ENCODE results near the gene KLK14. TPM values are rescaled to one million over a fixed set of nuclear protein-coding genes. Genes with fewer than 3 reads are reported as not detected.

The KLK14 gene
- total RNA-seq, 5 donors from 2014 or later (not counting 1 experiment from before 2014, with no cell fraction given) = 0.42 to 0.78 (median 0.70) TPM

DNA sequence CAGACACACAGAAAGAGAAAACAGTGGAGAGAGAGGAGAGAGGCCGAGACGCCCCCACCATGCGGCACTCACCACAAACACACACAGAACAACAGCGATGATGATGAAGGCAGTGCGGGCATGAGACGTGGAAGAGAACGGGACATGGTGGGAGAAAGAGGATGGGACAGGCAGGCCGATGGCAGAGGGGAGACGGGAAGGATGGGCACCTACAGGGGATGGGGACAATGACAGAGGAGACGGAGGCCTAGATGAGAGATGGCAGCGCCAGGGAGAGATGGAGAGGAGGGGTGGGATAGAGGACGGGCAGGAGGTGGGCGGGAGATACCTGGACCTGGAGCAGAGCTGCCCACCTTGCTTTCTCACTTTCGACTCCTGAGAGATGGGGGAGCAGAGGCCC is 1.1 kb upstream of the KLK14 start:
- Mint-ChIP-seq H3K4me3 (no peak overlapping the region), H3K9me3 (no peaks in the 10 kb centered on the region), H3K27me3 (peaks cover 16% of the 10 kb centered on the region in 2 donors), H3K4me1 (no peaks in the 10 kb centered on the region), H3K36me3 (no peaks in the 10 kb centered on the region), H3K27ac (no peak overlapping the region)
- no peak for ATAC-seq (replicated peaks in 1 of 4)
- Histone ChIP-seq H3K9me3 (no peaks in the 10 kb centered on the region), H3K27ac (ENCODE audit: low read length) (no peak overlapping the region), H3K4me1 (ENCODE audit: control insufficient read depth in 1 of 2, extremely low read depth in 1 of 2, insufficient read depth in 2 of 2, low read length in 2 of 2) (no peaks in the 10 kb centered on the region), H3K36me3 (ENCODE audit: control insufficient read depth in 2 of 2, extremely low read depth in 1 of 2, insufficient read depth in 1 of 2, low read length in 1 of 2) (peaks cover 0 to 2% of the 10 kb centered on the region in 2 donors), H3K27me3 (replicated peaks in 1 of 2; ENCODE audit: control insufficient read depth in 2 of 2, extremely low read depth in 1 of 2, insufficient read depth in 2 of 2, low read length in 1 of 2) (peaks cover 0 to 18% of the 10 kb centered on the region in 2 experiments), H3K4me3 (ENCODE audit: control insufficient read depth in 1 of 2, extremely low read depth in 1 of 2, low read length in 1 of 2) (no peak overlapping the region)
- DNase-seq = no peak
- ChIA-PET CTCF (no interaction called here), POLR2A (no interaction called here)
- WGBS (ENCODE audit: insufficient coverage) = 72% methylated on average over 9 of the region's 14 CpGs

DNA sequence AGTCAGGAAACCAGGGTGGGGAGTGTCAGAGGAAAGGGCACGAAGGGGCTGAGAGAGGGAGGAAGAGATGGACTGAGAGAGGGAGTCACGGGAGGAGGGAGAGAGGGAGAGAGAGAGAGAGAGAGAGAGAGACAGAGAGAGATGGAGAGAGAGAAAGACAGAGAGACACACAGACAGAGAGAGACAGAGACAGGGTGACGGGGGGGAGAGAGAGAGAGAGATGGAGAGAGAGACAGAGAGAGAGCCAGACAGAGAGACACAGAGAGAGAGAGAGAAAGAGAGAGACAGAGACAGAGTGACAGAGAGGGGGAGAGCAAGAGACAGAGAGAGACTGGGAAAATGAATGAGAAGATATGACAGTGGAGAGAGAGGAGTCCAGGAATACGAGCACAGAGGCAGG is 494 bp upstream of the KLK14 start:
- CTCF ChIA-PET = no interaction called here
- Mint-ChIP-seq H3K27ac (no peak overlapping the region), H3K4me3 (no peak overlapping the region), H3K9me3 (no peaks in the 10 kb centered on the region), H3K4me1 (no peaks in the 10 kb centered on the region), H3K36me3 (no peaks in the 10 kb centered on the region), H3K27me3 (peaks cover 16% of the 10 kb centered on the region in 2 donors)
- H3K4me1 ChIP-seq (ENCODE audit: control insufficient read depth in 1 of 2, extremely low read depth in 1 of 2, insufficient read depth in 2 of 2, low read length in 2 of 2) = no peaks in the 10 kb centered on the region
- DNase-seq (no peak), ATAC-seq (replicated peaks in 1 of 4) (no peak)
- no peak overlapping the region for H3K27ac ChIP-seq (ENCODE audit: low read length)
- peaks cover 0 to 2% of the 10 kb centered on the region in 2 donors for H3K36me3 ChIP-seq (ENCODE audit: control insufficient read depth in 2 of 2, extremely low read depth in 1 of 2, insufficient read depth in 1 of 2, low read length in 1 of 2)
- no peaks in the 10 kb centered on the region for H3K9me3 ChIP-seq
- POLR2A ChIA-PET = no interaction called here
- WGBS (ENCODE audit: insufficient coverage) = 40% methylated on average over 4 of the region's 4 CpGs
- H3K4me3 ChIP-seq (ENCODE audit: control insufficient read depth in 1 of 2, extremely low read depth in 1 of 2, low read length in 1 of 2) = no peak overlapping the region
- peaks cover 0 to 19% of the 10 kb centered on the region in 2 experiments for H3K27me3 ChIP-seq (replicated peaks in 1 of 2; ENCODE audit: control insufficient read depth in 2 of 2, extremely low read depth in 1 of 2, insufficient read depth in 2 of 2, low read length in 1 of 2)

DNA sequence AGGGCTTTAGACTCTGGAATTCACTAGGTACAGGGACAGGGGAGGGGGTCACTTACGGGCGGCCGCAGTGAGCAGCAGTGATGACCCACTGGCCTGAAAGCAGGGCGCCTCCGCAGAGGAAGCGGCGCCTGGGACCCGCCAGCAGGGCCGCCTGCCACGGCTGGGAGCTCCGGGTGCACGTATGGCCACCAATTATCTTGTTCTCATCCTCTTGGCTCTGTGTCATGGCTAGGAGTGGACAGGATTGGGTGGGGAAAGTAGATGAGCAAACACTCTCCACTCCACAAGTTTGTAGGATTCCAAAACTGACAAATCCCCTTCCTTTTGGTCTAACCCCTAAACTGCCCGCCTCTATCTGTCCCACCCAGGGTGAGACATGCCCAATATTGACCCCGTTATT is 1.2 kb downstream of the KLK14 start:
- no peak overlapping the region for H3K27ac Mint-ChIP-seq
- no peak for ATAC-seq (replicated peaks in 1 of 4)
- ChIA-PET CTCF (no interaction called here), POLR2A (no interaction called here)
- no peaks in the 10 kb centered on the region for H3K4me1 ChIP-seq (ENCODE audit: control insufficient read depth in 1 of 2, extremely low read depth in 1 of 2, insufficient read depth in 2 of 2, low read length in 2 of 2)
- no peak for DNase-seq
- no peak overlapping the region for H3K4me3 ChIP-seq (ENCODE audit: control insufficient read depth in 1 of 2, extremely low read depth in 1 of 2, low read length in 1 of 2)
- no peaks in the 10 kb centered on the region for H3K9me3 ChIP-seq
- H3K36me3 Mint-ChIP-seq = no peaks in the 10 kb centered on the region
- peaks cover 0 to 24% of the 10 kb centered on the region in 2 experiments for H3K27me3 ChIP-seq (replicated peaks in 1 of 2; ENCODE audit: control insufficient read depth in 2 of 2, extremely low read depth in 1 of 2, insufficient read depth in 2 of 2, low read length in 1 of 2)
- no peaks in the 10 kb centered on the region for H3K9me3 Mint-ChIP-seq
- no peak overlapping the region for H3K27ac ChIP-seq (ENCODE audit: low read length)
- 91% methylated on average over 12 of the region's 14 CpGs for WGBS (ENCODE audit: insufficient coverage)
- H3K36me3 ChIP-seq (ENCODE audit: control insufficient read depth in 2 of 2, extremely low read depth in 1 of 2, insufficient read depth in 1 of 2, low read length in 1 of 2) = peaks cover 0 to 2% of the 10 kb centered on the region in 2 donors
- peaks cover 16% of the 10 kb centered on the region in 2 donors for H3K27me3 Mint-ChIP-seq
- H3K4me3 Mint-ChIP-seq = no peak overlapping the region
- no peaks in the 10 kb centered on the region for H3K4me1 Mint-ChIP-seq

DNA sequence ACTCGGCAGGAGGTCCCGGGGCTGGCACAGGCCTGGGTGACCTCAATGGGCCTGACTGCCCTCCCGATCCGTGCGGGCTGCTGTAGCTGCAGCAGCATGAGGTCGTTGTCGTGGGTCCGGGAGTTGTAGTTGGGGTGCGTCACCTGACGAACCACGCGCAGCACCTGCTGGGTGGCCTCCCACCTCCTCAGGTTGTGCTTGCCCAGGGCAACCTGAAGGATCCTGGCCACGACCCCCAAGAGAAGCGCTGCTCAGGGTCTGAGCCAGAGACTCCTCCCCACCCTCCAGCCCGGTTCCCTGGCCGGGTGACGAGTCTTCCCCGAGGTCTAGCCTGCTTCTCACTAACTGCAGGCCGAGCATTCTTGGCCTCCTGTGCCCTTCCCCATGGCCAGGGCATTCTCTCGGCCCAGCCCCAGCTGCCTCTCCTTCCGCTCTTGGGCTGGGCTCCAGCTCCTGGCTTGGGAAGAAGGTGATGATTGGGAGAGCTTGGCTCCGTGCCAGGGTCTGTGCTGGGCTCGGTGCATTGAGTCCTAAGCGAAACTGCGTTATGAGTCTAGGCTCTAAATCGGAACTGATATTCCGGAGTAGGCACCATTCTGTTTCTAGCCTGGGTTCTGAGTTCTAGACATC is 3.1 kb downstream of the KLK14 start:
- WGBS (ENCODE audit: insufficient coverage) = 92% methylated on average over 26 of the region's 27 CpGs
- Mint-ChIP-seq H3K4me1 (no peaks in the 10 kb centered on the region), H3K9me3 (no peaks in the 10 kb centered on the region), H3K27ac (no peak overlapping the region), H3K36me3 (no peaks in the 10 kb centered on the region), H3K4me3 (no peak overlapping the region), H3K27me3 (peaks cover 16 to 24% of the 10 kb centered on the region in 2 donors)
- Histone ChIP-seq H3K27ac (ENCODE audit: low read length) (no peak overlapping the region), H3K9me3 (no peaks in the 10 kb centered on the region), H3K36me3 (ENCODE audit: control insufficient read depth in 2 of 2, extremely low read depth in 1 of 2, insufficient read depth in 1 of 2, low read length in 1 of 2) (no peaks in the 10 kb centered on the region), H3K27me3 (replicated peaks in 1 of 2; ENCODE audit: control insufficient read depth in 2 of 2, extremely low read depth in 1 of 2, insufficient read depth in 2 of 2, low read length in 1 of 2) (peaks cover 0 to 24% of the 10 kb centered on the region in 2 experiments), H3K4me1 (ENCODE audit: control insufficient read depth in 1 of 2, extremely low read depth in 1 of 2, insufficient read depth in 2 of 2, low read length in 2 of 2) (no peaks in the 10 kb centered on the region), H3K4me3 (ENCODE audit: control insufficient read depth in 1 of 2, extremely low read depth in 1 of 2, low read length in 1 of 2) (no peak overlapping the region)
- ChIA-PET CTCF (no interaction called here), POLR2A (no interaction called here)
- ATAC-seq (replicated peaks in 1 of 4) (no peak), DNase-seq (no peak)

DNA sequence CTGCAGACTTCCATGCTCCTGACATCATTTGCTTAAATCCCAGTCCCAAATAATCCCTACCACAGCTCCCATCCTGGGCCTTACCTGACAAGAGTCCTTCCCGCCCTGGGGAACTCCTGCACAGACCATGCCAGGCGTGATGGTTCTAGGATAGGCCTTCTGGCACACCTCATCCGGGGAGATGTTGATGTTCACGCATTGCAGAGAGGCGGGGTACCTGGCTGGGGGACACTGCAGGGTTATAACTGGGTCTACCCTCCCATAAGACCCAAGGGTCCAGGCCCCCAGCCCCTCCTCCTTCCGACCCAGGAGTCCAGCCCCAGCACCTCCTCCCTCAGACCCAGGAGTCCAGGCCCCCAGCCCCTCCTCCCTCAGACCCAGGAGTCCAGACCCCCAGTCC is 4.0 kb downstream of the KLK14 start:
- ChIA-PET CTCF (no interaction called here), POLR2A (no interaction called here)
- Histone ChIP-seq H3K36me3 (ENCODE audit: control insufficient read depth in 2 of 2, extremely low read depth in 1 of 2, insufficient read depth in 1 of 2, low read length in 1 of 2) (no peaks in the 10 kb centered on the region), H3K27ac (ENCODE audit: low read length) (no peak overlapping the region), H3K4me3 (ENCODE audit: control insufficient read depth in 1 of 2, extremely low read depth in 1 of 2, low read length in 1 of 2) (no peak overlapping the region), H3K27me3 (replicated peaks in 1 of 2; ENCODE audit: control insufficient read depth in 2 of 2, extremely low read depth in 1 of 2, insufficient read depth in 2 of 2, low read length in 1 of 2) (peaks cover 0 to 19% of the 10 kb centered on the region in 2 experiments), H3K4me1 (ENCODE audit: control insufficient read depth in 1 of 2, extremely low read depth in 1 of 2, insufficient read depth in 2 of 2, low read length in 2 of 2) (no peaks in the 10 kb centered on the region), H3K9me3 (no peaks in the 10 kb centered on the region)
- no peaks in the 10 kb centered on the region for H3K36me3 Mint-ChIP-seq
- 77% methylated on average over 6 of the region's 6 CpGs for WGBS (ENCODE audit: insufficient coverage)
- no peak overlapping the region for H3K27ac Mint-ChIP-seq
- no peak overlapping the region for H3K4me3 Mint-ChIP-seq
- no peak for ATAC-seq (replicated peaks in 1 of 4)
- DNase-seq = no peak
- peaks cover 20 to 27% of the 10 kb centered on the region in 2 donors for H3K27me3 Mint-ChIP-seq
- H3K9me3 Mint-ChIP-seq = peaks cover 6% of the 10 kb centered on the region in 3 donors
- no peaks in the 10 kb centered on the region for H3K4me1 Mint-ChIP-seq

DNA sequence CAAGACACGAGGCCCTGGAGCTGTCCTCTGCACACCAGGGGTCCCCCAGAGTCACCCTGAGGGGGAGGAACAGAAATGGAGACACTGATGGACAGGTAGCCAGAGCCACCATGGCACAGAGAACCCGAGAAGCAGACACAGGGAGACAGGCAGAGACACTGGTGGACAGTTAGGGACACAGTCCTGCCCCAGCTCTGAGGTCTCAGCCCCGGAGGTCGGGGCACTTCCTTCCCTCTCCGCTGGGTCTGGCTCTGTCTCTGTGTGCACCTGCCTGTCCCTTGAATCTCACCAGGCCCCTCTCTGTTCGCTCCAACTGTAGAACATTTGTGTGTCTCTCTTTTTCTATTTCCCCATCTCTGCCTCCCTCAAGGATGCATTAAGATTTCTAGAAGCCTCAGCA is 4.6 kb downstream of the KLK14 start:
- H3K36me3 Mint-ChIP-seq = no peaks in the 10 kb centered on the region
- ChIA-PET CTCF (no interaction called here), POLR2A (no interaction called here)
- ATAC-seq (replicated peaks in 1 of 4) (no peak), DNase-seq (no peak)
- Histone ChIP-seq H3K27me3 (replicated peaks in 1 of 2; ENCODE audit: control insufficient read depth in 2 of 2, extremely low read depth in 1 of 2, insufficient read depth in 2 of 2, low read length in 1 of 2) (peaks cover 0 to 17% of the 10 kb centered on the region in 2 experiments), H3K4me1 (ENCODE audit: control insufficient read depth in 1 of 2, extremely low read depth in 1 of 2, insufficient read depth in 2 of 2, low read length in 2 of 2) (no peaks in the 10 kb centered on the region), H3K9me3 (no peaks in the 10 kb centered on the region), H3K27ac (ENCODE audit: low read length) (no peak overlapping the region), H3K36me3 (ENCODE audit: control insufficient read depth in 2 of 2, extremely low read depth in 1 of 2, insufficient read depth in 1 of 2, low read length in 1 of 2) (no peaks in the 10 kb centered on the region), H3K4me3 (ENCODE audit: control insufficient read depth in 1 of 2, extremely low read depth in 1 of 2, low read length in 1 of 2) (no peak overlapping the region)
- peaks cover 18 to 26% of the 10 kb centered on the region in 2 donors for H3K27me3 Mint-ChIP-seq
- 57% methylated on average over 5 of the region's 6 CpGs for WGBS (ENCODE audit: insufficient coverage)
- peaks cover 6 to 8% (median 8%) of the 10 kb centered on the region in 3 donors for H3K9me3 Mint-ChIP-seq
- H3K27ac Mint-ChIP-seq = no peak overlapping the region
- H3K4me1 Mint-ChIP-seq = no peaks in the 10 kb centered on the region
- H3K4me3 Mint-ChIP-seq = no peak overlapping the region

Data from T-cell (primary cell).